ENCODE measurements around the gene GLYATL2.

Gene GLYATL2

GRCh38 chr11:58801974-58802545, 42.4 kb downstream of the GLYATL2 start:
- Histone ChIP-seq H3K79me2 (ENCODE audit: control insufficient read depth, insufficient read depth, low read length, unreplicated experiment) (no peaks in the 10 kb centered on the region), H3K36me3 (ENCODE audit: insufficient read depth, low read length) (no peaks in the 10 kb centered on the region), H2AFZ (ENCODE audit: low read length, unreplicated experiment) (no peak overlapping the region), H3K4me3 (ENCODE audit: low read depth, low read length) (no peak overlapping the region), H3K27ac (ENCODE audit: low read depth, low read length) (no peak overlapping the region), H3K4me1 (ENCODE audit: control insufficient read depth, insufficient read depth, low read length, unreplicated experiment) (no peaks in the 10 kb centered on the region), H3K27me3 (ENCODE audit: insufficient read depth, low read length) (no peaks in the 10 kb centered on the region; the same call in none of the 2 replicates)

- H3K27ac ChIP-seq (ENCODE audit: low read depth, low read length), result no peak overlapping the region
- no peaks in the 10 kb centered on the region for H3K36me3 ChIP-seq (ENCODE audit: insufficient read depth, low read length)
- H2AFZ ChIP-seq (ENCODE audit: low read length, unreplicated experiment), result no peak overlapping the region
- no peaks in the 10 kb centered on the region for H3K79me2 ChIP-seq (ENCODE audit: control insufficient read depth, insufficient read depth, low read length, unreplicated experiment)
- no peaks in the 10 kb centered on the region for H3K4me1 ChIP-seq (ENCODE audit: control insufficient read depth, insufficient read depth, low read length, unreplicated experiment)
- H3K27me3 ChIP-seq (ENCODE audit: insufficient read depth, low read length), result no peaks in the 10 kb centered on the region; the same call in none of the 2 replicates
- no peak overlapping the region for H3K4me3 ChIP-seq (ENCODE audit: low read depth, low read length)
These were observed 43.2 kb downstream of the GLYATL2 start for GRCh38 chr11:58801302-58801701.

GRCh38 chr11:58796333-58796732, 48.2 kb downstream of the GLYATL2 start:
- no peaks in the 10 kb centered on the region for H3K36me3 ChIP-seq (ENCODE audit: insufficient read depth, low read length)
- peaks cover 5% of the 10 kb centered on the region for H3K27me3 ChIP-seq (ENCODE audit: insufficient read depth, low read length)
- H3K4me3 ChIP-seq (ENCODE audit: low read depth, low read length), result no peak overlapping the region
- no peaks in the 10 kb centered on the region for H3K79me2 ChIP-seq (ENCODE audit: control insufficient read depth, insufficient read depth, low read length, unreplicated experiment)
- H3K27ac ChIP-seq (ENCODE audit: low read depth, low read length), result no peak overlapping the region
- H3K4me1 ChIP-seq (ENCODE audit: control insufficient read depth, insufficient read depth, low read length, unreplicated experiment), result no peaks in the 10 kb centered on the region
- no peak overlapping the region for H2AFZ ChIP-seq (ENCODE audit: low read length, unreplicated experiment)

- Histone ChIP-seq H3K36me3 (ENCODE audit: insufficient read depth, low read length) (no peaks in the 10 kb centered on the region), H2AFZ (ENCODE audit: low read length, unreplicated experiment) (no peak overlapping the region), H3K79me2 (ENCODE audit: control insufficient read depth, insufficient read depth, low read length, unreplicated experiment) (no peaks in the 10 kb centered on the region), H3K27me3 (ENCODE audit: insufficient read depth, low read length) (peaks cover 11% of the 10 kb centered on the region; the same call in 1 of the 2 replicates), H3K27ac (ENCODE audit: low read depth, low read length) (no peak overlapping the region), H3K4me3 (ENCODE audit: low read depth, low read length) (no peak overlapping the region), H3K4me1 (ENCODE audit: control insufficient read depth, insufficient read depth, low read length, unreplicated experiment) (no peaks in the 10 kb centered on the region)
These were observed 56.0 kb downstream of the GLYATL2 start for GRCh38 chr11:58788355-58789023.

GRCh38 chr11:58787903-58788302, 56.6 kb downstream of the GLYATL2 start:
- H3K27me3 ChIP-seq (ENCODE audit: insufficient read depth, low read length), result peaks cover 11% of the 10 kb centered on the region; the same call in 1 of the 2 replicates
- H3K4me3 ChIP-seq (ENCODE audit: low read depth, low read length), result no peak overlapping the region
- no peaks in the 10 kb centered on the region for H3K79me2 ChIP-seq (ENCODE audit: control insufficient read depth, insufficient read depth, low read length, unreplicated experiment)
- no peak overlapping the region for H2AFZ ChIP-seq (ENCODE audit: low read length, unreplicated experiment)
- no peaks in the 10 kb centered on the region for H3K4me1 ChIP-seq (ENCODE audit: control insufficient read depth, insufficient read depth, low read length, unreplicated experiment)
- H3K27ac ChIP-seq (ENCODE audit: low read depth, low read length), result no peak overlapping the region
- H3K36me3 ChIP-seq (ENCODE audit: insufficient read depth, low read length), result no peaks in the 10 kb centered on the region

- Histone ChIP-seq H3K4me3 (ENCODE audit: low read depth, low read length) (no peak overlapping the region), H3K27ac (ENCODE audit: low read depth, low read length) (no peak overlapping the region), H3K4me1 (ENCODE audit: control insufficient read depth, insufficient read depth, low read length, unreplicated experiment) (no peaks in the 10 kb centered on the region), H3K36me3 (ENCODE audit: insufficient read depth, low read length) (no peaks in the 10 kb centered on the region), H2AFZ (ENCODE audit: low read length, unreplicated experiment) (no peak overlapping the region), H3K27me3 (ENCODE audit: insufficient read depth, low read length) (0 out of 2 replicates have a peak, but pooled peaks cover 6% of the 10 kb centered on the region), H3K79me2 (ENCODE audit: control insufficient read depth, insufficient read depth, low read length, unreplicated experiment) (no peaks in the 10 kb centered on the region)
These were observed 57.8 kb downstream of the GLYATL2 start for GRCh38 chr11:58786693-58787092.

GRCh38 chr11:58784995-58785394, 59.5 kb downstream of the GLYATL2 start:
- no peaks in the 10 kb centered on the region for H3K4me1 ChIP-seq (ENCODE audit: control insufficient read depth, insufficient read depth, low read length, unreplicated experiment)
- no peak overlapping the region for H2AFZ ChIP-seq (ENCODE audit: low read length, unreplicated experiment)
- no peaks in the 10 kb centered on the region for H3K27me3 ChIP-seq (ENCODE audit: insufficient read depth, low read length)
- no peak overlapping the region for H3K27ac ChIP-seq (ENCODE audit: low read depth, low read length)
- no peaks in the 10 kb centered on the region for H3K79me2 ChIP-seq (ENCODE audit: control insufficient read depth, insufficient read depth, low read length, unreplicated experiment)
- no peaks in the 10 kb centered on the region for H3K36me3 ChIP-seq (ENCODE audit: insufficient read depth, low read length)
- no peak overlapping the region for H3K4me3 ChIP-seq (ENCODE audit: low read depth, low read length)

All from ACC112 (cell line).